B cell (primary cell): ENCODE results near the gene FOXE3. TPM values are rescaled to one million over a fixed set of nuclear protein-coding genes. Genes with fewer than 3 reads are reported as not detected.

Experiments used
- ATAC-seq: fragments of 200-7000 bp; cut with Tn5 transposase; one replicate; pipeline ENCODE4 v1.10.0; 2021; ENCODE audit warnings: low read depth, mild to moderate bottlenecking, moderate number of reproducible peaks, moderate library complexity
- CTCF ChIA-PET: fragments of 350-600 bp; sonication (Branson Sonifier 250); formaldehyde crosslinking; loops from one replicate; lab custom pipeline; 2021; ENCODE audit warnings: antibody characterized with exemption, inconsistent platforms; lab: Charles Lee
- POLR2A ChIA-PET: fragments of 350-600 bp; sonication (Branson Sonifier 250); formaldehyde crosslinking; loops from one replicate; lab custom pipeline; 2021; ENCODE audit warnings: antibody characterized with exemption; lab: Charles Lee
- DNase-seq: peaks from one replicate; pipeline ENCODE4 v3.0.0; 2013
- H2AFZ ChIP-seq: 2 replicates; pipeline ENCODE4 v1.6.1; 2012; ENCODE audit warnings: mild to moderate bottlenecking, low read depth, low read length; ENCODE audit not compliant: insufficient read depth, poor library complexity, severe bottlenecking
- H3K27ac ChIP-seq, 2 donors: 1 replicate in 1 of 2; 2 replicates in 1 of 2; pipeline ENCODE4 v1.5.1; 2012 to 2013; ENCODE audit warnings: low read length in 2 of 2, mild to moderate bottlenecking in 2 of 2, moderate library complexity in 1 of 2
- H3K27me3 ChIP-seq, 4 experiments: fragments of 200-600 bp in 1 of 4; sonication (generic) in 1 of 4; replicated peaks in 1 of 4; 1 replicate in 2 of 4; 2 replicates in 2 of 4; pipeline versions ENCODE4 v1.6.1 to v1.7.0; 2013 to 2016; ENCODE audit warnings: low read length in 3 of 4, mild to moderate bottlenecking in 2 of 4, mixed read lengths in 1 of 4, moderate library complexity in 1 of 4; ENCODE audit not compliant: insufficient read depth in 4 of 4, control insufficient read depth in 3 of 4; ENCODE audit errors: control extremely low read depth in 1 of 4
- H3K36me3 ChIP-seq, 2 experiments: replicated peaks in 1 of 2; 1 replicate in 1 of 2; 2 replicates in 1 of 2; pipeline versions ENCODE4 v1.6.1 to v1.7.1; 2013; ENCODE audit warnings: low read length in 1 of 2; ENCODE audit not compliant: insufficient read depth in 2 of 2, control insufficient read depth in 1 of 2; ENCODE audit errors: control extremely low read depth in 1 of 2, extremely low read depth in 1 of 2
- H3K4me1 ChIP-seq, 2 donors: fragments of 200-600 bp in 1 of 2; sonication (generic) in 1 of 2; 1 replicate in 1 of 2; 2 replicates in 1 of 2; pipeline versions ENCODE4 v1.5.1 to v1.6.1; 2013 to 2017; ENCODE audit warnings: low read length in 2 of 2; ENCODE audit not compliant: control insufficient read depth in 2 of 2, insufficient read depth in 2 of 2
- H3K4me2 ChIP-seq: replicated peaks from 2 replicates; pipeline ENCODE3; 2012; ENCODE audit warnings: mild to moderate bottlenecking, low read depth, low read length; ENCODE audit not compliant: poor library complexity, severe bottlenecking
- H3K4me3 ChIP-seq, 5 experiments: fragments of 200-600 bp in 1 of 5; sonication (generic) in 1 of 5; 1 replicate in 3 of 5; 2 replicates in 2 of 5; pipeline versions ENCODE4 v1.5.1 to v1.7.0; 2011 to 2016; ENCODE audit warnings: low read length in 4 of 5, mild to moderate bottlenecking in 4 of 5, low read depth in 2 of 5, control low read depth in 1 of 5, moderate library complexity in 1 of 5; ENCODE audit not compliant: insufficient read depth in 1 of 5; ENCODE audit errors: control extremely low read depth in 1 of 5, extremely low read depth in 1 of 5
- H3K79me2 ChIP-seq: fragments of 200-600 bp; sonication (generic); one replicate; pipeline ENCODE4 v1.6.0; 2016; ENCODE audit warnings: low read length; ENCODE audit not compliant: control insufficient read depth, insufficient read depth
- H3K9ac ChIP-seq: fragments of 200-600 bp; sonication (generic); 2 replicates; pipeline ENCODE4 v1.6.1; 2017; ENCODE audit warnings: mild to moderate bottlenecking, low read length, moderate library complexity
- H3K9me3 ChIP-seq, 3 donors: one replicate each; pipeline versions ENCODE4 v1.6.1 to v1.7.1; 2013; ENCODE audit warnings: low read length in 2 of 3; ENCODE audit not compliant: control insufficient read depth in 2 of 3, insufficient read depth in 1 of 3; ENCODE audit errors: control extremely low read depth in 1 of 3
- H4K20me1 ChIP-seq: 2 replicates; pipeline ENCODE4 v1.6.0; 2012; ENCODE audit warnings: mild to moderate bottlenecking, low read length; ENCODE audit not compliant: insufficient read depth, control insufficient read depth, poor library complexity, severe bottlenecking
- H3K27ac Mint-ChIP-seq: one replicate; pipeline ENCODE4 v1.8.0; 2021; ENCODE audit warnings: mixed read lengths
- H3K27me3 Mint-ChIP-seq: one replicate; pipeline ENCODE4 v1.8.0; 2021; ENCODE audit warnings: mixed read lengths
- H3K4me1 Mint-ChIP-seq: one replicate; pipeline ENCODE4 v1.8.0; 2021; ENCODE audit warnings: mixed read lengths
- H3K4me3 Mint-ChIP-seq: one replicate; pipeline ENCODE4 v1.8.0; 2021; ENCODE audit warnings: mixed read lengths
- H3K9me3 Mint-ChIP-seq: one replicate; pipeline ENCODE4 v1.8.0; 2022; ENCODE audit warnings: mixed read lengths; ENCODE audit not compliant: insufficient read depth
- EZH2 ChIP-seq: IDR thresholded peaks from 2 replicates; pipeline ENCODE4 v1.6.1; 2012; ENCODE audit warnings: borderline replicate concordance, low read depth, mild to moderate bottlenecking, moderate library complexity, low read length; ENCODE audit not compliant: insufficient read depth, poor library complexity, severe bottlenecking
- WGBS: methylation state at CpG from one replicate; pipeline ENCODE4 v1.1.5; 2013; ENCODE audit warnings: missing lambda C conversion rate; ENCODE audit not compliant: insufficient coverage; 5-methylcytosine and 5-hydroxymethylcytosine counted together
- intact Hi-C: fragments of 100-400 bp; cut with micrococcal nuclease; formaldehyde crosslinking; loops from one replicate; pipeline ENCODE4 v1.10.0; 2022
- polyA plus RNA-seq: library from polyadenylated mRNA; depleted of rRNA; stranded (reverse); fragments of >200 nt; gene quantifications from 2 replicates; pipeline ENCODE4 v1.2.3, GENCODE V29; 2012
- total RNA-seq, 2 donors: library from RNA; stranded (reverse); fragments of 120-200 nt in 1 of 2; gene quantifications; 1 replicate in 1 of 2; 2 replicates in 1 of 2; pipeline versions ENCODE4 v1.2.3 to v1.2.4, GENCODE V29; 2013 to 2022
- TF ChIP-seq, protein P1 (sequence below): fragments of 200-600 bp; IDR thresholded peaks from one replicate; pipeline ENCODE4 v1.8.0; 2022; ENCODE audit warnings: antibody characterized with exemption, mild to moderate bottlenecking

FOXE3 gene
- total and polyA plus RNA-seq, 2 donors (not counting 1 experiment from before 2014, with no cell fraction given): not detected

DNA sequence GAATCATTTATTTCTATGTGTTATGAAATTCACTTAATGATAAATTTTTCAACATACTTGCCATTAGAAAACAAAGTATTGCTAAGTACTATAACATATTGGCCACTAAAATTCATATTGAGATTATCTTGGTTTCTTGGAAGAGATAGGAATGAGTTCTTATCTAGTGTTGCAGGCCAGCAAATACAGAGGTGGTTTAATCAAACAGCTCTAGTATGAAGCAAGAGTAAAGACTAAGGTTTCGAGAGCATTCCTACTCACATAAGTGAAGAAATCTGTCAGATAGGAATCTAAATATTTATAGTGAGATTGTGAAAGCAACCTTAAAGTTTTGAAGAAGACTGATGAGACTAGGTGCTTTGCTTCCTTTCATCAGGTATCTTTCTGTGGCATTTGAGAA, 37.9 kb upstream of the FOXE3 start:
- intact Hi-C loops: no loop called here
- Histone ChIP-seq H3K36me3 (peaks cover 10 to 26% of the 10 kb centered on the region in 2 experiments), H4K20me1 (no peaks in the 10 kb centered on the region), H2AFZ (no peak overlapping the region), H3K27me3 (no peaks in the 10 kb centered on the region), H3K4me3 (no peak overlapping the region), H3K4me1 (no peaks in the 10 kb centered on the region), H3K9ac (no peak overlapping the region), H3K4me2 (no peak overlapping the region), H3K9me3 (no peaks in the 10 kb centered on the region), H3K79me2 (no peaks in the 10 kb centered on the region), H3K27ac (no peak overlapping the region)
- H3K4me3 Mint-ChIP-seq: no peak overlapping the region
- TF ChIP-seq EZH2: no peak
- ATAC-seq (no peak), DNase-seq (no peak)
- ChIA-PET CTCF (no interaction called here), POLR2A (no interaction called here)
- no CpG with 5 or more reads among the region's 1 CpG for WGBS
- H3K27ac Mint-ChIP-seq: no peak overlapping the region
- H3K4me1 Mint-ChIP-seq: no peaks in the 10 kb centered on the region
- no peaks in the 10 kb centered on the region for H3K9me3 Mint-ChIP-seq
- H3K27me3 Mint-ChIP-seq: no peaks in the 10 kb centered on the region

DNA sequence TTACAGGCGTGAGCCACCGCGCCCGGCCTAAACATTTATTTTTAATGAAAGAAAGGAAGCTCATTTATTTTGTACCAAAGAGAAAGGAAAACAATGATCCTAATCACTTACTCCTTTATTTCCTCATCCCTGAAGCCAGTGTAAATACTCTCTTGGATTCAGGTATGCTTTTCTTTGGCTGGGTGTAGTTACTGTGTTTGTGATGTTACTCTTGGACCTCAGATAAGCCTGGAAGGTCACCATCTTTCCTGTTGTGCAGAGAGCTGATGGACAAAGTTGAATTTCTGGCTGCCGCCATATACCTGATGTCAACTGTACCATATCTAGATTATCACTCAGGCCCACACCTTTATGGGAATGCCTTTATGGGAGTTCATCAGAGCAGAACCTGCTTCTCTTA, 35.4 kb upstream of the FOXE3 start:
- no CpG with 5 or more reads among the region's 5 CpGs for WGBS
- H3K9me3 Mint-ChIP-seq: no peaks in the 10 kb centered on the region

More for the DNA sequence above, 35.4 kb upstream of the FOXE3 start:
- H3K27ac Mint-ChIP-seq: no peak overlapping the region
- Histone ChIP-seq H3K4me1 (no peaks in the 10 kb centered on the region), H3K9me3 (no peaks in the 10 kb centered on the region), H3K4me2 (no peak overlapping the region), H3K36me3 (peaks cover 10% of the 10 kb centered on the region in 2 experiments), H3K27me3 (no peaks in the 10 kb centered on the region), H2AFZ (no peak overlapping the region), H3K79me2 (no peaks in the 10 kb centered on the region), H3K9ac (no peak overlapping the region), H3K27ac (no peak overlapping the region), H4K20me1 (no peaks in the 10 kb centered on the region), H3K4me3 (no peak overlapping the region)
- no peaks in the 10 kb centered on the region for H3K27me3 Mint-ChIP-seq
- TF ChIP-seq, protein P1, sequence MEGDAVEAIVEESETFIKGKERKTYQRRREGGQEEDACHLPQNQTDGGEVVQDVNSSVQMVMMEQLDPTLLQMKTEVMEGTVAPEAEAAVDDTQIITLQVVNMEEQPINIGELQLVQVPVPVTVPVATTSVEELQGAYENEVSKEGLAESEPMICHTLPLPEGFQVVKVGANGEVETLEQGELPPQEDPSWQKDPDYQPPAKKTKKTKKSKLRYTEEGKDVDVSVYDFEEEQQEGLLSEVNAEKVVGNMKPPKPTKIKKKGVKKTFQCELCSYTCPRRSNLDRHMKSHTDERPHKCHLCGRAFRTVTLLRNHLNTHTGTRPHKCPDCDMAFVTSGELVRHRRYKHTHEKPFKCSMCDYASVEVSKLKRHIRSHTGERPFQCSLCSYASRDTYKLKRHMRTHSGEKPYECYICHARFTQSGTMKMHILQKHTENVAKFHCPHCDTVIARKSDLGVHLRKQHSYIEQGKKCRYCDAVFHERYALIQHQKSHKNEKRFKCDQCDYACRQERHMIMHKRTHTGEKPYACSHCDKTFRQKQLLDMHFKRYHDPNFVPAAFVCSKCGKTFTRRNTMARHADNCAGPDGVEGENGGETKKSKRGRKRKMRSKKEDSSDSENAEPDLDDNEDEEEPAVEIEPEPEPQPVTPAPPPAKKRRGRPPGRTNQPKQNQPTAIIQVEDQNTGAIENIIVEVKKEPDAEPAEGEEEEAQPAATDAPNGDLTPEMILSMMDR: no peak
- no peak for TF ChIP-seq EZH2
- ATAC-seq: no peak
- no peak for DNase-seq
- ChIA-PET POLR2A (no interaction called here), CTCF (no interaction called here)
- intact Hi-C loops: no loop called here
- H3K4me1 Mint-ChIP-seq: no peaks in the 10 kb centered on the region
- no peak overlapping the region for H3K4me3 Mint-ChIP-seq
